ENCODE data around the gene SRSF10. TPM values are rescaled to one million over a fixed set of nuclear protein-coding genes. Genes with fewer than 3 reads are reported as not detected.
"Not testable (repeated sequence)": the region's sequence is repeated elsewhere in the genome, so short reads cannot be mapped to it uniquely, and the experiment has no call there.

SRSF10 gene
- polyA plus RNA-seq (ENCODE audit: insufficient read length in 4 of 4) = 100 to 1,000 TPM; 167 to 279 (median 223) TPM

- peak; percentile 90 to 99 (median 98) for DNase-seq (ENCODE audit: low read depth in 4 of 4, low spot score in 2 of 4)
Observed at GRCh38 chr1:23979881-23980727, at the start of gene SRSF10. Gene SRSF10, minus strand, starts transcription at chr1:23980327. Its CDS starts 72 bp downstream, at chr1:23980255.

DNA sequence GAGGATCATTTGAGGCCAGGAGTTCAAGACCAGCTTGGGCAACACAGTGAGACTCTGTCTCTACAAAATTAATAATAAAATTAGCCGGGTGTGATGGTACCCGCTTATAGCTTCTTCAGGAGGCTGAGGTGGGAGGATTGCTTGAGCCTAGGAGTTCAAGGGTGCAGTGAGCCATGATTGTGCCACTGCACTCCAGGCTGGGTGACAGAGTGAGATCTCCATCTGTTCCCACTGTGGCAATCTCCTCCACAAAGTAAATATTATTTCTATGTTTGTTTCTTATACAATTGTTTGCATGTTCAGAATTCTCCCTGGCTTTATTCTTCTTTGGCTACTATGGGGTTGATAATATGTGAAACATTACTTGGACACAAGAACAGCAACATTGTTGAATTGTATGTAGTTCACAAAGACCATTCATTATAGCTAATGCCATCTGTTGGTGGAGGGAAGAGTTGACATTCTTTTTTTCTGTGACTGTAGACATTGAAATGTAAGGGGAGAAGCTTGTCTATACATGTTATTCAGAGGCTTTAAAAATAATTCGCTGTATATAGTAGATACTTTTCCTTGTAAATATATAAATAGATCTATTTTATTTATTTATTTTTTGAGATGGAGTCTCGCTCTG lies 47.8 kb upstream of the SRSF10 start:
- no peak for DNase-seq (ENCODE audit: low read depth in 4 of 4, low spot score in 2 of 4)

GRCh38 chr1:24022581-24023361 lies 42.6 kb upstream of the SRSF10 start:
- DNase-seq (ENCODE audit: low read depth in 4 of 4, low spot score in 2 of 4) = no peak

GRCh38 chr1:24021403-24022266 lies 41.5 kb upstream of the SRSF10 start:
- DNase-seq (ENCODE audit: low read depth in 4 of 4, low spot score in 2 of 4) = no peak

DNA sequence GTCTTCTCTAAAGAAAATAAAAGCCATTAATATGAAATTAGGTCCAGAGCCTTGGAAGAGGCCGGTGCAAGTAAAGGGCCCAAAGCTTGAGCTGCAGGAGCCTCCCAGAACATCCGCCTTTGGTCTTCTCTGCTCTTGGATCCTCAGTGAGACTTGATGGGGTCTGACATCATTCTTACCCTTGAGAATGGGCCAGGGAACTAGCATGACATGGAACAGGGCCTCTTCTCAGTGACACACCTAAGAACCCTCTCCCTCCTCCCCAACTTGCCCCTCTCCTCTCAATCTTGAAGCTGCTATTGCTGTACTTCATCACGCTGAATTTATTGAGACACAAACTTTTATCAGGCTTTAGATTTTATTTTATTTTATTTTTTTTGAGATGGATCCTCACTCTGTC lies 40.3 kb upstream of the SRSF10 start:
- DNase-seq (ENCODE audit: low read depth in 4 of 4, low spot score in 2 of 4) = no peak

DNA sequence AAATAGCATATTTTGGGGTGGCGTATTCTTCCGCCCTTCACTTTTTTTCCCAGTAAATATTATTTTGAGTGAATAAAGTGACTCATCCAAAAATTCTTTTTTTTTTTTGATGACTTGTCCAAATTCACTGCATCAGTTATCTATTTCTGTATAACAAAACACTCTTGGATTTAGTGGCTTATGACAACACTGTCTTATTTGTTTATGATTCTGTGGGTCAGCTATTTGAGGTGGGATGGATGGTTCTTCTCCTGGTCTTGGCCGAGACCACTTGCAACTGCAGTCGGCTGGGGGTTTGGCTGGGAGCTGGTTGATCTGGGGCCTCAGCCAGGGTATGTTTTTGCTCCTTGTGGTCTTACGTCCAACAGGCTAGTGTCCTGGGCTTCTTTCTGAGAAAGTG lies 39.9 kb upstream of the SRSF10 start:
- no peak for DNase-seq (ENCODE audit: low read depth in 4 of 4, low spot score in 2 of 4)

- DNase-seq (ENCODE audit: low read depth in 4 of 4, low spot score in 2 of 4) = peak; percentile 88 to 96 (median 94)
Observed at GRCh38 chr1:24018611-24019580, 38.8 kb upstream of the SRSF10 start.

GRCh38 chr1:24015221-24016210 lies 35.4 kb upstream of the SRSF10 start:
- no peak for DNase-seq (ENCODE audit: low read depth in 4 of 4, low spot score in 2 of 4)

DNA sequence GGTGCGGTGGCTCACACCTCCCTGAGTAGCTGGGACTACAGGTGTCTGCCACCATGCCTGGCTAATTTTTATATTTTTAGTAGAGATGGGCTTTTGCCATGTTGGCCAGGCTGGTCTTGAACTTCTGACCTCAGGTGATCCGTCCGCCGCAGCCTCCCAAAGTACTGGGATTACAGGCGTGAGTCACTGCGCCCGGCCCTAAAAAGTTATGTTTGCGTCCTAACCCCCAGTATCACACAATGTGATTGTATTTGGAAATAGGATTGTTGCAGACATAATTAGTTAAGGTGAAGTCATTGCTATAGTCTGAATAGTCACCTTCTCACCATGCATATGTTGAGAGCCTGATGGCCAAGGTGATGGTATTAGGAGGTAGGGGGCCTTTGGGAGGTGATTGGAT lies 32.8 kb upstream of the SRSF10 start:
- DNase-seq (ENCODE audit: low read depth in 4 of 4, low spot score in 2 of 4) = not testable (repeated sequence)

GRCh38 chr1:24010650-24011049 lies 30.5 kb upstream of the SRSF10 start:
- DNase-seq (ENCODE audit: low read depth in 4 of 4, low spot score in 2 of 4) = no peak

DNA sequence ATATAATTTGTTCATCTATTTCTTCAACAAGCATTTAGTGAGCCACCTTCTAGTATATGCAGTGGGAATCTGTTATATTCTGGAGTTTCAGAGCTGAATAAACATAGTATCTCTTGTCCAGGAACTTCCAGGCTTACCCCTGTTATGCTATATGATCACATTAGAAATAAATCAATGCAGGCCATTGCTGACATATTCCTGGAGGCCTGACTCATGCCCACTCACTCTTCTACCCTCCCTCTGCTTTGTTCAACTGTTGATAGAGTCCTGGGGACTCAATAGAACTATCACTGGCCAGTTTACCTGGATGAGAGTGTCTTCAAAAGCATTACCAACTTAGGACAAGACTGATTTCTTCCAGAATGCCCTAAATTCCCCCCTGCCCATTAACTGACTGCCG lies 29.3 kb upstream of the SRSF10 start:
- DNase-seq (ENCODE audit: low read depth in 4 of 4, low spot score in 2 of 4) = no peak

- DNase-seq (ENCODE audit: low read depth in 4 of 4, low spot score in 2 of 4) = not testable (repeated sequence)
Observed at GRCh38 chr1:24008574-24009184, 28.6 kb upstream of the SRSF10 start.

- DNase-seq (ENCODE audit: low read depth in 4 of 4, low spot score in 2 of 4) = no peak
Observed at GRCh38 chr1:24007079-24007478, 27.0 kb upstream of the SRSF10 start.

DNA sequence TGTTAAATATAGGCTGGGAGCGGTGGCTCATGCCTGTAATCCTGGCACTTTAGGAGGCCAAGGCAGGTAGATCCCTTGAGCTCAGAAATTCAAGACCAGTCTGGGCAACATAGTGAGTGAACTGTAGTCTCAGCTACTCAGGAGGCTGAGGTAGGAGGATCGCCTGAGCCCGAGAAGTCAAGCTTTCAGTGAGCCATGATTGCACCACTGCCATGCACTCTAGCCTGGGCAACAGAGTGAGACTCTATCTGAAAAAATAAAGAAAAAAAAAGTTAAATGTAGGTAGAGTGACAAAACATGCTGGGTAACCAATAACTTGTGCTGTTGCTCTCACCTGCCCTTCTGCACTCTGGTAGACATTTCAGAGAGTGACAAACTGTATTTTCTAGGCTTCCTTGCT lies 25.0 kb upstream of the SRSF10 start:
- no peak for DNase-seq (ENCODE audit: low read depth in 4 of 4, low spot score in 2 of 4)

- DNase-seq (ENCODE audit: low read depth in 4 of 4, low spot score in 2 of 4) = no peak
Observed at GRCh38 chr1:24004132-24004531, 24.0 kb upstream of the SRSF10 start.

GRCh38 chr1:24003331-24003972 lies 23.3 kb upstream of the SRSF10 start:
- no peak for DNase-seq (ENCODE audit: low read depth in 4 of 4, low spot score in 2 of 4)

GRCh38 chr1:24002695-24003094 lies 22.6 kb upstream of the SRSF10 start:
- no peak for DNase-seq (ENCODE audit: low read depth in 4 of 4, low spot score in 2 of 4)
